Suprapubic skin (tissue), 3 donors: ENCODE results near the gene ZBED1.

Source experiments
- CTCF ChIP-seq, 2 donors: fragments of 200-600 bp in 1 of 2; fragments of 450-650 bp in 1 of 2; sonication (generic) in 1 of 2; IDR thresholded peaks; one replicate each; pipeline ENCODE4 v1.5.1; 2016 to 2019; ENCODE audit warnings: antibody characterized with exemption in 2 of 2, mild to moderate bottlenecking in 1 of 2, moderate library complexity in 1 of 2
- EP300 ChIP-seq: sonication (generic); formaldehyde crosslinking; IDR thresholded peaks from one replicate; pipeline ENCODE4 v1.6.1; 2017; ENCODE audit warnings: antibody characterized with exemption
- POLR2A ChIP-seq, 2 donors: fragments of 450-650 bp; IDR thresholded peaks; one replicate each; pipeline ENCODE4 v1.6.1; 2017; ENCODE audit warnings: antibody characterized with exemption in 2 of 2, mild to moderate bottlenecking in 2 of 2, moderate library complexity in 2 of 2

DNA sequence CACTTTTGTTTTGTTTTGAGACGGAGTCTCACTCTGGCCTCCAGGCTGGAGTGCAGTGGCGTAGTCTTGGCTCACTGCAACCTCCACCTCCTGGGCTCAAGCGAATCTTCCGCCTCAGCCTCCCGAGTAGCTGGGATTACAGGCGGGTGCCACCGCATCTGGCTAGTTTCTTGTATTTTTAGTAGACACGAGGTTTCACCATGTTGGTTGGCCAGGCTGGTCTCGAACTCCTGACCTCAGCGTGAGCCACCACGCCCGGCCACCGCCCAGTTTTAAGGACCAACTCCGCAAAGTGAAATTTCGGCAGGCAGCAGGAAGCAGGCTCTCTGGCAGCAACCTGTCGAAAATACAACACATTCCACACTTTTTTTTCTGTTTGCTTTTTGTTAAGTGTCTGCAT, 13.4 kb downstream of the ZBED1 start:
- TF ChIP-seq CTCF (IDR thresholded peaks at IDR 0.05) (no peak), EP300 (no peak), POLR2A (IDR thresholded peaks at IDR 0.05) (no peak)
